HFF-Myc (cell line): Measurements from ENCODE around the gene RPS15A.
"Not testable (repeated sequence)": the region's sequence is repeated elsewhere in the genome, so short reads cannot be mapped to it uniquely, and the experiment has no call there.

Source experiments
- DNase-seq: peaks from one replicate; pipeline ENCODE4 v3.0.0-alpha.2; 2011; ENCODE audit warnings: low read depth; ENCODE audit errors: extremely low read depth
- H3K4me3 ChIP-seq: replicated peaks from 2 replicates; pipeline ENCODE4 v1.5.1; 2011; ENCODE audit warnings: low read depth, mild to moderate bottlenecking, control low read depth, low read length
- TF ChIP-seq, protein P1 (sequence below): IDR thresholded peaks from 2 replicates; pipeline ENCODE4 v1.5.1; 2012; ENCODE audit warnings: mild to moderate bottlenecking, low read depth, low read length, control low read depth; ENCODE audit errors: missing control alignments

Gene RPS15A

DNA sequence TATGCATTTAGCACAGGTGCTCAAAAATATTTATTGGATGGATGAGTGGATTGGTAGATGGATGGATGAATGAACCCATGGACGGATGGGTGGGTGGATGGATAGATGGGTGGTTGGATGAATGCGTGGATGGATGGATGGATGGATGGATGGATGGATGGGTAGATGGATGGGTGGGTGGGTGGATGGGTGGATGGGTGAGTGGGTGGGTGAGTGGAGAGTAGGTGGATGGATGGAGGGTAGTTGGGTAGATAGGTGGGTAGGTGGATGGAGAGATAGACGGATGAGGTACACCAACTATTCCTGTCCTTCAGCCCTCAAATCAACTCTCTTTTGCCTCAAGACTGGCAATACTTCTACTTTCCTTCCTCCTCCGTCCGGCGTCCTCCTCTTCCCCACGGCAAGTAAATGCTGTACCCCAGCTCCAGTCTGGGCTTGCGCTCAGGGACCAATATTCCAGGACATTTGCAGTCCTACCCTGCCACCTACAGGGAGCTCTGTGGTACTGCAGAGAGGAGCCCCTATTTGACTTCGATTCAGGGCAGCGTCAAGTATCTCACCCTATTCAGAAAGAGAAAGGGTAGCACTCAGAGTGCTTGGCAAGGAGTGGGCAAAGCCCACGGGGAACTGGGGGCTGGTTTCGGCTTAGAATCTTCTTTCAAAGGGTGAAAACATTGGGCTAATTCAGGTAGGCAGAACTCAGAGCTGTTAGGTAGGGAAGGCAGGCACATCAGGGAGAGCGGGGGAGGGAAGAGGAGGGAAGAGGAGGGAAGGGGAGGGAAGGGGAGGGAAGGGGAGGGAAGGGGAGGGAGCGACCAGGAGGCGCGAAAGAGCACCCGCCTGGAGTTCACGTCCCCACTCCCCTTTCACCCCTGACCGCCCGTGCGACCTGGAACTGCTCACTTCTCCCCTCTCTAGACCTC lies 30.3 kb downstream of the RPS15A start:
- not testable (repeated sequence) for DNase-seq, H3K4me3 ChIP-seq

DNA sequence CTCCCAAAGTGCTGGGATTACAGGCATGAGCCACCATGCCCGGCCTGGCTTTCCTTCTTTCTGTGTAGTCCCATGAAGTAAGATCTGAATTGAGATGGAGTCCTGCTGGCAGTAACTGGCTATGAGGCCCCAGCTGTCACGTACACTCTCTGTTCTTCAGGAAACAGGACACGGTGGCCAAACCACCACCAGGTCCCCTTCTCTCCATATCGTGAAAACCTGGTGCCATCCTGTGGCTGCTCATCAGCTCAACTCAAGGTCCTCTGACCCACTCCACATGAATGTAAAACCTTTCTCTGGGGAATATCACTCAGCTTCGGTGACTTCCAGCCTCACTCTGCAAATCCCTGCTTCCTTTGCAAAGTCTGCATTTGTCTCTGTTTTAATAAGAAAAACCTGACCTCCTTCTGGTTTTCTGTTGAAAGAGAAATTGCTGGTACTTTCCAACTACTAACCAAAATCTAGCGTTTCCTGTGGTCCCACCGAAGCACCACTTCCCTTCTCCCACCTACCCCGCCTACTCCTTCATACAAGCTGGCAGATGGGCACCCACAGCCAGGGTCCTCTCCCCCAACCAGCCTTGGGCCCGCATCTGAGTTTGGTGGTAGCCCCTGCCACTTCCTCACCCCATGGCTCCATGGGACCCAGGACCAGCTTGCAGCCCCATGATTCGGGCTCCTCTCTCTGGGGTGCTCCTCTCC lies 32.0 kb downstream of the RPS15A start:
- not testable (repeated sequence) for H3K4me3 ChIP-seq, DNase-seq

More for the DNA sequence above, 30.3 kb downstream of the RPS15A start:
- TF ChIP-seq, protein P1, sequence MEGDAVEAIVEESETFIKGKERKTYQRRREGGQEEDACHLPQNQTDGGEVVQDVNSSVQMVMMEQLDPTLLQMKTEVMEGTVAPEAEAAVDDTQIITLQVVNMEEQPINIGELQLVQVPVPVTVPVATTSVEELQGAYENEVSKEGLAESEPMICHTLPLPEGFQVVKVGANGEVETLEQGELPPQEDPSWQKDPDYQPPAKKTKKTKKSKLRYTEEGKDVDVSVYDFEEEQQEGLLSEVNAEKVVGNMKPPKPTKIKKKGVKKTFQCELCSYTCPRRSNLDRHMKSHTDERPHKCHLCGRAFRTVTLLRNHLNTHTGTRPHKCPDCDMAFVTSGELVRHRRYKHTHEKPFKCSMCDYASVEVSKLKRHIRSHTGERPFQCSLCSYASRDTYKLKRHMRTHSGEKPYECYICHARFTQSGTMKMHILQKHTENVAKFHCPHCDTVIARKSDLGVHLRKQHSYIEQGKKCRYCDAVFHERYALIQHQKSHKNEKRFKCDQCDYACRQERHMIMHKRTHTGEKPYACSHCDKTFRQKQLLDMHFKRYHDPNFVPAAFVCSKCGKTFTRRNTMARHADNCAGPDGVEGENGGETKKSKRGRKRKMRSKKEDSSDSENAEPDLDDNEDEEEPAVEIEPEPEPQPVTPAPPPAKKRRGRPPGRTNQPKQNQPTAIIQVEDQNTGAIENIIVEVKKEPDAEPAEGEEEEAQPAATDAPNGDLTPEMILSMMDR = peak; percentile 42

DNA sequence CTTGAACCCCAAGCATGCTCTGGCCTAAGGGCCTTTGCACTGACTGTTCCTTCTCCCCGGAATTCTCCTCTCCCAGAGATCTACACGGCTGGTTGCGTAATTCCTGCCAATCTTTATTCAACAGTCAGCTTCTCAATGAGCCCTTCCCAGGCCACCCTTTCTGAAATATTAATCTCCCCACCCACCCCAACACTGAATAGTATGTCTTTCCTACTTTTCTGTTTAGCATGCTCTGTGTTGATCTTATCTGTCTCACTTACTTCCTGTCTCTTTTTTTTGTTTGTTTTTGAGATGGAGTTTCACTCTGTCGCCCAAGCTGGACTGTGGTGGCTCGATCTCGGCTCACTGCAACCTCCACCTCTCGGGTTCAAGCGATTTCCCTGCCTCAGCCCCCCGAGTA lies 33.5 kb downstream of the RPS15A start:
- DNase-seq, H3K4me3 ChIP-seq: not testable (repeated sequence)

DNA sequence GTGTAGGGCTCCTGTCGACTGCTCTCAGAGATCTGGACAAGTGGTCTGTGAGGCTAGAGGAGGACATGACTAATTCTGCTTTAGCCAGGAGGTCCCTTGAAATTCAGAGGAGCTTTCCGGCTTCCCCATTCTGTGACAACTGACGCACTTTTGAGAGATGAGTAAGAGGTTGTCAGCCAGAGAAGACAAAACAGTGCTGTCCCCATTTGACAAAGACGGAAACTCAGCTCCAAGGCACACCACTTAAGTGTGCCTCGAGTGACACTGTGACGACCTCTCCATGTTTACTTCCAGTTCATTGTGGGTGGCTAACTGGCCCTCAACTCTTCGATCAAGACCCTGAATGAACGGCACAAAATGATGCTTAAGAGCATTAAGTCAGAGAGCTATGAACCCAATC lies 47.3 kb downstream of the RPS15A start:
- not testable (repeated sequence) for DNase-seq, H3K4me3 ChIP-seq

DNA sequence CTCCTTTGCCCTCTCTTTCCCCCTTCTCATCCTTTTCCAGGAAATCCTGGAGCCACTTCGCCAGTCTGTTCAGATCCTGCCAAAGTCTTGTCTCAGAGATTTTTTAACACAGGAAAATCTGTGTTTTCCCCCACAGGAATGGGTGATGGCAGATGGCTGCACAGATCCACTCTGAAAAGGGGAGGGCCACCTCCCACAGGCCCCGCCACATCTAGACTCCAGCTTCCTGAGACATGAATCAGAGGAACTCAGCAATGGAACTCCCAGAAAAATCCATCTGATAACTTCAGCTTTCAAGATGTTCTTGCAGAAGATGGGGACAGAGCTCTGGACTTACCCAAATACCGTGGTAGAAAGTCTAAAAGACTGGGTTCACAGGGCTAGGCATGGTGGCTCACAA lies 50.1 kb downstream of the RPS15A start:
- not testable (repeated sequence) for DNase-seq, H3K4me3 ChIP-seq

DNA sequence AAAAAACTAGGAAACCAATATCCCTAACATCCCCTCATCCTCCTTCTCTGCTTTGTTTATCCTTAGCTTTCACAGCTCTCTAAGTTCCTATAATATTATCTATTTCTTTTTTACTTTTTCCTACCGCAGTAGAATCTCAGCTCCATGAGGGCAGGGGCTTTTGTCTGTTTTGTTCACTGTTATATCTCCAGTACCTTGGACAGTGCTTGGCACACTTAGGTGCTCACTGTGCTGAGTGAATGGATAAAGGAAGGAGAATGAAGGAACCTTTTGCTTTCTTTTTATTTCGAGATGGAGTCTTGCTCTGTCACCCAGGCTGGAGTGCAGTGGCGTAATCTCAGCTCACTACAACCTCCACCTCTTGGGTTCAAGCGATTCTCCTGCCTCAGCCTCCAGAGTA lies 51.4 kb downstream of the RPS15A start:
- H3K4me3 ChIP-seq, DNase-seq: not testable (repeated sequence)

DNA sequence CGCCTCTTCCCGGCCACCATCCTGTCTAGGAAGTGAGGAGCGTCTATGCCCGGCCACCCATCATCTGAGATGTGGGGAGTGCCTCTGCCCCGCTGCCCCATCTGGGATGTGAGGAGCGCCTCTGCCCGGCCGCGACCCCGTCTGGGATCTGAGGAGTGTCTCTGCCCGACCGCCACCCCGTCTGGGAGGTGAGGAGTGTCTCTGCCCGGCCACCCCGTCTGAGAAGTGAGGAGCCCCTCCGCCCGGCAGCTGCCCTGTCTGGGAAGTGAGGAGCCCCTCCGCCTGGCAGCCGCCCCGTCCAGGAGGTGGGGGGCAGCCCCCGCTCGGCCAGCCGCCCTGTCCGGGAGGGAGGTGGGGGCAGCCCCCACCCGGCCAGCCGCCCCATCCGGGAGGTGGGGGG lies 55.9 kb downstream of the RPS15A start:
- DNase-seq, H3K4me3 ChIP-seq: not testable (repeated sequence)
